Right ventricle myocardium inferior (tissue), 1 donor: ENCODE results near the gene SOWAHC. TPM values are rescaled to one million over a fixed set of nuclear protein-coding genes. Genes with fewer than 3 reads are reported as not detected.
"Not testable (repeated sequence)": the region's sequence is repeated elsewhere in the genome, so short reads cannot be mapped to it uniquely, and the experiment has no call there.

Experiments used
- ATAC-seq: fragments of 200-7000 bp; cut with Tn5 transposase; one replicate; pipeline ENCODE4 v1.9.1; 2020; ENCODE audit warnings: mild to moderate bottlenecking, moderate library complexity
- DNase-seq: peaks from one replicate; pipeline ENCODE4 v3.0.0; 2021; ENCODE audit errors: missing footprints
- intact Hi-C: fragments of 100-400 bp; cut with DNase I; formaldehyde crosslinking; loops from one replicate; pipeline ENCODE4 v1.11.0; 2022
- total RNA-seq: library from RNA; stranded (reverse); fragmentation: NEBNext Ultra II Directional; extraction: Animal tissue kit (Norgen Biotek cat#: 25700); gene quantifications from one replicate; pipeline ENCODE4 v1.2.1, GENCODE V29; 2021
- donor health status: DM: no; HTN: yes; CAD: no; lungs with severe emphysema.

The SOWAHC gene
- total RNA-seq, 1 donor from 2014 or later: 2.5 TPM

- intact Hi-C loops: no loop called here
- DNase-seq (no peak), ATAC-seq (no peak)
These were observed 23.8 kb downstream of the SOWAHC start for GRCh38 chr2:109637749-109638570.

- ATAC-seq (no peak), DNase-seq (no peak)
- intact Hi-C loops: no loop called here
These were observed 24.6 kb downstream of the SOWAHC start for GRCh38 chr2:109638795-109639194.

GRCh38 chr2:109640000-109640399 is 25.8 kb downstream of the SOWAHC start:
- intact Hi-C loops, DNase-seq, ATAC-seq: not testable (repeated sequence)

- no peak for DNase-seq
- ATAC-seq: peak; percentile 62
- intact Hi-C loops: no loop called here
These were observed 30.6 kb downstream of the SOWAHC start for GRCh38 chr2:109644571-109645275.

GRCh38 chr2:109645412-109646184 is 31.4 kb downstream of the SOWAHC start:
- intact Hi-C loops: no loop called here
- DNase-seq (no peak), ATAC-seq (no peak)

- ATAC-seq (no peak), DNase-seq (no peak)
- intact Hi-C loops: no loop called here
These were observed 32.8 kb downstream of the SOWAHC start for GRCh38 chr2:109646961-109647360.

- intact Hi-C loops: no loop called here
- DNase-seq (no peak), ATAC-seq (no peak)
These were observed 33.5 kb downstream of the SOWAHC start for GRCh38 chr2:109647636-109648035.

GRCh38 chr2:109648041-109648527 is 33.9 kb downstream of the SOWAHC start:
- intact Hi-C loops: no loop called here
- ATAC-seq (no peak), DNase-seq (no peak)

GRCh38 chr2:109649736-109650695 is 35.9 kb downstream of the SOWAHC start:
- intact Hi-C loops: no loop called here
- no peak for DNase-seq

GRCh38 chr2:109654326-109655050 is 40.3 kb downstream of the SOWAHC start:
- DNase-seq: no peak
- ATAC-seq: no peak
- intact Hi-C loops: no loop called here

More at GRCh38 chr2:109649736-109650695, 35.9 kb downstream of the SOWAHC start:
- ATAC-seq: no peak

GRCh38 chr2:109655287-109655686 is 41.1 kb downstream of the SOWAHC start:
- intact Hi-C loops: no loop called here
- DNase-seq (no peak), ATAC-seq (no peak)

- DNase-seq (no peak), ATAC-seq (no peak)
- intact Hi-C loops: no loop called here
These were observed 45.4 kb downstream of the SOWAHC start for GRCh38 chr2:109659396-109660045.

- ATAC-seq (no peak), DNase-seq (no peak)
- intact Hi-C loops: no loop called here
These were observed 46.1 kb downstream of the SOWAHC start for GRCh38 chr2:109660046-109660860.

- DNase-seq (no peak), ATAC-seq (no peak)
- intact Hi-C loops: no loop called here
These were observed 48.7 kb downstream of the SOWAHC start for GRCh38 chr2:109662889-109663288.

GRCh38 chr2:109663721-109664120 is 49.6 kb downstream of the SOWAHC start:
- ATAC-seq: peak; percentile 88
- DNase-seq: no peak
- intact Hi-C loops: no loop called here

- no peak for DNase-seq
- ATAC-seq: no peak
- intact Hi-C loops: no loop called here
These were observed 52.3 kb downstream of the SOWAHC start for GRCh38 chr2:109666466-109666865.
